AG10803 (cell line): ENCODE results near the gene FBXO34.

Experiments used
- DNase-seq: peaks from one replicate; pipeline ENCODE4 v3.0.0; 2010; ENCODE audit warnings: low read depth
- H3K4me3 ChIP-seq: 2 replicates; pipeline ENCODE4 v1.5.1; 2011; ENCODE audit warnings: mild to moderate bottlenecking, low read length, control low read depth
- TF ChIP-seq, protein P1 (sequence below): conservative IDR thresholded peaks from 2 replicates; pipeline ENCODE4 v1.5.1; 2011; ENCODE audit warnings: mild to moderate bottlenecking, low read length, control low read depth, inconsistent platforms

Gene FBXO34

GRCh38 chr14:55281316-55281839, 10.2 kb downstream of the FBXO34 start:
- no peak for DNase-seq
- TF ChIP-seq, protein P1, sequence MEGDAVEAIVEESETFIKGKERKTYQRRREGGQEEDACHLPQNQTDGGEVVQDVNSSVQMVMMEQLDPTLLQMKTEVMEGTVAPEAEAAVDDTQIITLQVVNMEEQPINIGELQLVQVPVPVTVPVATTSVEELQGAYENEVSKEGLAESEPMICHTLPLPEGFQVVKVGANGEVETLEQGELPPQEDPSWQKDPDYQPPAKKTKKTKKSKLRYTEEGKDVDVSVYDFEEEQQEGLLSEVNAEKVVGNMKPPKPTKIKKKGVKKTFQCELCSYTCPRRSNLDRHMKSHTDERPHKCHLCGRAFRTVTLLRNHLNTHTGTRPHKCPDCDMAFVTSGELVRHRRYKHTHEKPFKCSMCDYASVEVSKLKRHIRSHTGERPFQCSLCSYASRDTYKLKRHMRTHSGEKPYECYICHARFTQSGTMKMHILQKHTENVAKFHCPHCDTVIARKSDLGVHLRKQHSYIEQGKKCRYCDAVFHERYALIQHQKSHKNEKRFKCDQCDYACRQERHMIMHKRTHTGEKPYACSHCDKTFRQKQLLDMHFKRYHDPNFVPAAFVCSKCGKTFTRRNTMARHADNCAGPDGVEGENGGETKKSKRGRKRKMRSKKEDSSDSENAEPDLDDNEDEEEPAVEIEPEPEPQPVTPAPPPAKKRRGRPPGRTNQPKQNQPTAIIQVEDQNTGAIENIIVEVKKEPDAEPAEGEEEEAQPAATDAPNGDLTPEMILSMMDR, result no peak
- H3K4me3 ChIP-seq, result no peak overlapping the region

DNA sequence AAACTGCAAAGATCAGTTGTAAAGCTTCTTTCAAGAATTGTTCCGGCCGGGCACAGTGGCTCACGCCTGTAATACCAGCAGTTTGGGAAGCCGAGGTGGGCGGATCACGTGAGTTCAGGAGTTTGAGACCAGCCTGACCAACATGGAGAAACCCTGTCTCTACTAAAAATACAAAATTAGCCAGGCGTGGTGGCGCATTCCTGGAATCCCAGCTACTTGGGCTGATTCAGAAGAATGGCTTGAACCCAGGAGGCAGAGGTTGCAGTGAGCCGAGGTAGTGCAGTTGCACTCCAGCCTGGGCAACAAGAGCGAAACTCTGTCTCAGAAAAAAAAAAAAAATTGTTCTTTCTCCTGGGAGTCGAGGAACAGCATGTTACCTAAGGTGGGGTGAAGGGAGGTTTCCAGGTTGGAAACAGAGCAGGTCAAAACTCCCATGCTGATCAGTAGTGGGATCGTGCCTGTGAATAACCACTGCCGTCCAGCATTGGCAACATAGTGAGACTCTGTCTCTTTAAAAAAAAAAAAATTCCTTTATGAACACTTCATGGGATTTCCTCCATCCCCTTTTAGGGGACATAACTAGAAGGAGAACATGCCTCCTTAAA, 13.9 kb downstream of the FBXO34 start:
- TF ChIP-seq, protein P1, result no peak
- no peak for DNase-seq
- H3K4me3 ChIP-seq, result no peak overlapping the region

- H3K4me3 ChIP-seq, result no peak overlapping the region
- no peak for DNase-seq
- TF ChIP-seq, protein P1, result no peak
Observed at GRCh38 chr14:55288439-55288838, 17.2 kb downstream of the FBXO34 start.

GRCh38 chr14:55291480-55292081, 20.4 kb downstream of the FBXO34 start:
- DNase-seq, result no peak
- TF ChIP-seq, protein P1, result no peak
- no peak overlapping the region for H3K4me3 ChIP-seq

- no peak for DNase-seq
- TF ChIP-seq, protein P1, result no peak
Observed at GRCh38 chr14:55294603-55295002, 23.4 kb downstream of the FBXO34 start.

DNA sequence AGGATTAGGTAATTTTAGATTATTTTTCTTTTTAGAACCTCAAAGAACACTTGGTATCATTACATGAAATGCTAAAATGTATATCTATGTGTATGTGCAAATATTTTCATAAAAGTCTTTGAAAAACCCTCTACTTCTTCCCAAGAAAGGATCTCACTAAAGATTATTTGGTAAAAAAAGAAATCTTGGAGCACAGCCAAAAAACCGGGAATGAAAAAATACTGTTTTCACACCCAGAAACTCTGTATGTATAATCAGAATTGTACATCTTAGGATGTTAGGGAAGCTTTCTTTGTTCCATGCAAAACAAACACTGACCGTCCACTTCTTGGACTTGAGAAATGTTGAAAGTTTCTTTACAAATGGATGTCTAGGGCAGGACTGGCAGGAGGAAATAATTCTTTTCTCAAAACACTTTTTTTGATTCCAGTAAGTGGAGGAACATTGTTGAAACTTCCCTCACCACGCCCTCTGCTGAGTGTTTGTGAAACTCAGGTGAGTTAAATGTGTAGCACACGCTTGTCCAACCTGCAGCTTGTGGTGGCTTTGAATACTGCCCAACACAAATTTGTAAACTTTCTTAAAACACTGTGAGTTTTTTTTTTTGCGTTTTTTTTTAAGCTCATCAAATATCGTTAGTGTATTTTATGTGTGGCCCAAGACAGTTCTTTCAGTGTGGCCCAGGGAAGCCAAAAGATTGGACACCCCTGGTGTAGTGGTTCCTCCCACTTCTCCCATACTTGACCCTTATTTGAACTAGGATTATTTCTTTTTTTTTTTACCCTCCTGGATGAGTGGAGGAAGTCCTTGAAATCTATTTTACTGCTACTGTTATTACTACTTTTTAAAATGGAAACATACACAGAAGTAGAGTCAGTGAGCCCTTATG, 26.6 kb downstream of the FBXO34 start:
- no peak overlapping the region for H3K4me3 ChIP-seq
- no peak for DNase-seq
- TF ChIP-seq, protein P1, result no peak

More at GRCh38 chr14:55294603-55295002, 23.4 kb downstream of the FBXO34 start:
- H3K4me3 ChIP-seq, result no peak overlapping the region
